Stimulated activated CD8-positive, alpha-beta memory T cell treated with anti-CD3 and anti-CD28 coated beads, Interleukin-4, amount 100 ng/mL, for 1 hour (primary cell): ENCODE measurements around the gene ITPKB.
"Not testable (repeated sequence)": the region's sequence is repeated elsewhere in the genome, so short reads cannot be mapped to it uniquely, and the experiment has no call there.

Source experiments
- DNase-seq, 2 donors: peaks; one replicate each; pipeline ENCODE4 v3.0.0-alpha.2; 2020; ENCODE audit warnings: low read depth in 2 of 2, low spot score in 1 of 2

Gene ITPKB

DNA sequence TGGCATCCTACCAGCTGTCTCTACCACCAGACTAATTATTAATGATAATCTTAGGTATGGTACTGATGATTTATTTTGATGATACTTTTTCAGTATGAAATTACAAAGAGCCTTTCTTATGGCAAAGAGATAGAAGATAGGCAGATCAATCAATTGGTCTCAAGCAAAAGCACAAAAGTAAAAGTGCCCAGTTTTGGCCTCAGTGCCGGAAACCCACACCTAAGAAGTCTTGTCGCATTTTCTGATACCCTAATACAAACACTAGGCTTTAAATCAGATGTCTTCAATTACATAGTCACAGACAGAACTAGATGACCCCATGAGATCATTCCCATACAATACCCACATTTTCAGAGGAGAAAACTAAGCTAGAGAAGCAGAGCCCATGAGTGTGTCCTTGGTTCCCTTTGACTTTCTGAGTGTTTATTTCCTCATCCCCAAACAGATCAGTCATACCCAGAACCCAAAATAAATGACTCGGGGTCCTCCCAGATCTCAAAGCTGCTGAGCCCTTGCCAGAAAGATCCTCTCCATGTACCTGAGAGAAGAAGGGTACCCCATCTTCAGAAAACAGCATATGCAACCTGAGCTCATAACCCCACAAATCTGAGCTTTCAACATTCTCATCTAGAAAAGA lies 7.7 kb downstream of the ITPKB start:
- DNase-seq: no peak

DNA sequence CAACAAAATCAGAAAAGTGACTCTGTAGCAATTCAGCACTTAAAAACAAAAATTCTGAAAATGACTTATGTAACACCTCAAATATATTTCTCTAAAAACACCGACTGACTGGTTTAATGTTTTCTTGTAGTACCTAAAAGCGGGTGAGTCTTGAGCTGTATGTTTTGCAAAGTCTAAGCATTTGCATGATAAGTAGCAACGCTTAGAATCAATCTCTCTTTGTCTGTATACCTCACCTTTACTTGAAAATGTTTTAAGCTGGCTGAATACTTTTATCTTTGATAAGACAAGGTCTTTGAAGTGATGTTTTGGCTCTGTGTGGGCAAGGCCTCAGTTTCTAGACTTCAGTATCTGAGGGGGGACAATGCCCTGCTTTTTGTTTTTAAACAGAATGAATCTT lies 8.2 kb downstream of the ITPKB start:
- no peak for DNase-seq

DNA sequence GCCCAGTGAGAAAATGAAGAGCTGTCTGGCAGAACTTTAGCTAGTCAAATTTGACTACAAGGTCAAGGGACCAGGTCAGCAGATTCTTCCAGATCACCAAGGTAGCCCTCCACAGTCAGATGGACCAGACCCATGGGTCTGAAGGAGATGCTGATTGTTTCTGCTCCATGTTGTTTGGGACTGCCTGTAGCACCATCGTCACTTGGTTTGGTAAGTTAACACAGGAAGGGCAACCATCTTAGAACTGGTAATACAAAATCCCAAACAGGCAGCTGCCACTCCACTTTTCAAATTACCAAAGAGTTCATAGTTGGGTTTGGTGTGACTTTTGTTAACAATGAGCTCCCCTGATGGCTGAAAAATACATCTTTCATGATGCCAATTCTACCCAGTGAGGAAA lies 9.0 kb downstream of the ITPKB start:
- no peak for DNase-seq

DNA sequence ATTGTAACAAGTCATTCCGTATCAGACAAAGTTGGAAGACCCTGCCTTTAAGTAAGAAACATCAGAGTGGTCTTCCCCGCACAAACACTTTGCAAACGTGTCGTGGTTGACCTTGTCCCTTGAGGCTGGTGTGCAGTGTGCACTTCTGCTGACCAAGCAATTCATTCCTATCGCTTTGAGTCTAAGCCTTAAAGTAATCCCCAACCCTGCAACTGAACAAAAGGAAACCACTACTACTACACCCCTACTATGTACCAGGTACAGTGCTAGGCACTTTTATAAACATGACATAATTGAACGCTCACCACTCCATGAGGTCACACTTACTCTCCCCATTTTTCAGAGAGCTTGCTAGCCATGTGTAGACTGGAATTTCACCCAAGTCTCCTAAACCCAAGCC lies 10.6 kb downstream of the ITPKB start:
- DNase-seq: no peak

DNA sequence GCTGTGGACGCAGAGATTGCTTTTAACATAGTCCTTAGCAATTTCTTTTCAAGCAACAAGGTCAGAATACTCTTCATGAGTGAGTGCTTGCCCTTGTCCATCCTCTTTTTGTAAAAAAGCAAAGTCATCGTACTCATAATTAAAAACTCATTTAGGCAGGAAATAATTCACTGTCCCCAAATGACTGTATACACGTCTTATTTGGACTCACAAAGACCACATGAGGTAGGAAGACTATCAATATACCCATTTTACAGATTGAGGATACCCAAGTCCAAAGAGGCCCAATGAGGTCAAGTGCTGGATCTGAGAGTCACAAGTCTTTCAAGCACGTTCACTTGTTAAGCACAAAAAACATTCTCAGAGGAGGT lies 13.2 kb downstream of the ITPKB start:
- DNase-seq: no peak

DNA sequence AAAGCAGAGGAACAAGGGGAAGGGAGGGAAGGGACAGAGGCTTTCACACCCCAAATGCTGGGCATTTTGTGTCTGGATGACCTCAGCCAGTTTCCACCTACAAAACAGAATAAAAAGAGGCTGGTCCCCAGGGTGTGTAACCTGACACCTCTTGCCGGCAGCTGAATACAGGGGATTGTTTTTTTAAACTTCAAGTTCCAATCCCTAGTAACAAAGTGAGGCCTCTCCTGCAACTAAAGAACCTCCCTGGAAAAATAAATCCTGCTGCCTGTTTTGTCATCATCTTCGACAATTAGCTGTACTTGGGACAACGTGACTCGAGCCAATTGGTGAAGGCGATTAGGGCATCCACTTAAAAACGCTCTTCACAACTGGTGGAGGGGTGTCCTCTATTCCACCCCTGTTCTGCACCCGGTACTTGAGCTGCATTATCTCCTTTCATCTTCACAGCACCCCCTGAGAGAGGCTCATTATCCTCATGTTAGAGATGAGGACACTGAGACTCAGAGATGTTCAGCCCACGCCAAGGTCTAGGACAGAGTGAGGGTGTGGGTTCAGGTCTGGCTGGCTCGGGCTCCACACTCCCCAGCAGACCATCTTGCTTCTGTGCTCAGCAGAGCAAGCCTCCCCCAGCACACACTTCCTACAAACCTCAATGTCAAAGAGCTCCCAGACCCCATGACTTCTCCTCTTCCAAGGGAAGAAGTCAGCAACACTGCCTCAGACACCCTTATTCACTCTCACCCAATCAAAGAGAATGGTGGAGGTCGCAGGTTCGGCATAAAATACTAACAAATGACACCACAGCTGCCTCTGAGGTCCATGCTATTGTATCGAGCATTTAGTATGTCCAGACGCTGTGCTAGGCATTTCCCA lies 15.2 kb downstream of the ITPKB start:
- DNase-seq: no peak

- DNase-seq: no peak
Observed at GRCh38 chr1:226722901-226723656, 16.0 kb downstream of the ITPKB start.

- no peak for DNase-seq
Observed at GRCh38 chr1:226722240-226722900, 16.7 kb downstream of the ITPKB start.

DNA sequence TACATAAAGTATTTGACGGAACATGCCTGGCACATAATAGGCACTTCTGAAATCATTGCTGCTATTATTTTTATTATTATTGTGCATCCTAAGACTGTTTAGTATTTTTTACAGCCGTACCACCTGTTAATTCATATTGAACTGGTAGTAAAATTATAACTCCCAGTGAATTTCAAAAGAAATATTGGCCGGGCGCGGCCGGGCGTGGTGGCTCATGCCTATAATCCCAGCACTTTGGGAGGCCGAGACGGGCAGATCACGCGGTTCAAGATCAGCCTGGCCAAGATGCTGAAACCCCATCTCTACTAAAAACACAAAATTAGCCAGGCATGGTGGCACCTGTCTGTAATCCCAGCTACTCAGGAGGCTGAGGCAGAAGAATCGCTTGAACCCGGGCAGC lies 18.5 kb downstream of the ITPKB start:
- not testable (repeated sequence) for DNase-seq

DNA sequence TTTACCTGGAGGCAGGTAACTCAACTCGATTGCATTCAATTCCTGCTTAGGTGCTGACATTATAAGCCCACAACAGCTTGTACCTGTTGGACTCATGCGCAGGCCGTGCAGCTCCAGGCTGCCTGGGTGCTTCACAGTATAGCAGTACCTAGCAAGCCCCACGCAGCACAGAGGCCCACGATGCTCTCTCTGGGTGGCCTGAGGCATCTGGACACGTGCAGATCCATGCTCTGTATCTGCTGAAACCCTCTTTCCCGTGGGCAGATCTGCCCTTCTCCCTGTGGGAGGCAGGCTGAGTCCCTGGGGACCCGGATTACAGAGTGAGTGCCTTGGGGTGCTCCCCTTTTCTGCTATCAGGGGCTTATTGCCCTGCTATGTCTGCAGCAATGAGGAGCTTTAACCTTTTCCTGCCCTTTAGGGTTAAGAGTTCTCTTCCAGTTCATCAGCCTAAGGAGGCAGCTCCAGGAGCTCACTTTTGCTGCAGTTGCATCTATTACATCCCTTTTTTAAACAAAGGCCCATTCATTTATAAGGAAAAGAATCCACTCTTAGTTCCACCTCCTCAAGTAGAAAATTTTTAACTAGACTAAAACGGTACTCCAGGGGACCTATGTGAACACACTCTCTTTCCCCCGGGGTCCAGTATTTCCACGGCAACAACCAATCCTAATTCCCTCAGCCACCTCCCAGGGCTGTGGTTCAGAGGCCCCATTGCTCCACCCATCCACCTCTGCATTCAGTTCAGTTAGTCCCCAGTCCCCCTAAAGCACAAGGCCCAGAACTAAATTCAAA lies 19.3 kb downstream of the ITPKB start:
- no peak for DNase-seq

GRCh38 chr1:226717256-226717909 lies 21.7 kb downstream of the ITPKB start:
- DNase-seq: no peak

GRCh38 chr1:226716577-226716976 lies 22.5 kb downstream of the ITPKB start:
- DNase-seq: no peak

DNA sequence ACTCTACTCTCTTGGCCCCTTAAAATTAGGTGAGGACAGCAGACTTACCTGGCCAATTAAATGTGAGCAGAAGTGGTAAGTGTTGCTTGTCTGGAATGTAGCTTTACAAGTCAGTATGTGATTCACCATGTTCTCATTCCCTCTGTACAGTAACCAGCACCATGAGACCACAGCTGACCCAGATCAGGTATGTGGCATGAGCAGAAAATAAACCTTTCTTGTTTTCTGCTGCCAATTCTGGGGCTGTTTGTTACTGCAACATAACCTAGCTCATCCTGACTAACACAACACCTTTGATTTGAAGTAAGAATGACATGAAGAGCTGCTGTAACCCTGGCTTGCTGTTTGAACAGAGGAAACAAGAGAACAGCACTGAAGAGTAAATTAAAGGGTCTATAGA lies 24.9 kb downstream of the ITPKB start:
- DNase-seq: no peak

GRCh38 chr1:226712742-226713419 lies 26.2 kb downstream of the ITPKB start:
- no peak for DNase-seq

DNA sequence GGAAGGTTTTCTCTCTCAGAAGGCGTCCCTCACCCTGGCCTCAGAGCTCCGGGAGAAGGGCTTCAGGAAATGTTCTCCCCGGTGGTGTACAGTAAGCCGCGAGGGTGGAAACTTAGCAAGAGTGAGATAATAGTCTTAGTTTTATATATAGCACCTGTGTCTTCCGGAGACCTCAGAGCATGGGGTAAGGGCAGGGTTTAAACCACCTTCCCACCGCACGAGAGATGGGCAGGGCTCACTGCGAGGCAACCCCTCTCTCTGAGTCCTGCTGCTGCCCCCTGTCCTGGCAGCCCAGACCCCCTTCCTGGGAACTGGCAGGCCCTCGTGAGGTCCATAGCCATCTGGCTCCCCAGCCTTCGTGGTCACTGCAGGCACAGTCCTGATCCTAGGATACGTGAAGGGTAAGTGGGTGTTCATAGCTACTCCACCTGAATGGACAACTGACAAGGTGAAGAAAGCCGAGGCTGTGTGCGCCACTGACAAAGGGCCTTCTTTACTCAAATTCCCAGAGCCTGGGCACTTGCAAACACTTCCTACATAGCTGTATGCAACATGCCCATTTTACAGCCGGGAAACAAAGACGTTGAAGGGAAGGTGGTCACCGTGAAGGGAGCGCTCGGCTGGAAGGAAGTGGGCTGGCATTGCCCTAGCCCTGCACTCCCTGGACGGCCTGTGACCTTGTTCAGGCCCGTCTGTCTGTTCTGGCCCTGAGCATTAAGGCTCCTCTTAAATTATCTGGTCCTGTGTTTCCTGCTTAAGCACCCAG lies 26.9 kb downstream of the ITPKB start:
- DNase-seq: no peak

DNA sequence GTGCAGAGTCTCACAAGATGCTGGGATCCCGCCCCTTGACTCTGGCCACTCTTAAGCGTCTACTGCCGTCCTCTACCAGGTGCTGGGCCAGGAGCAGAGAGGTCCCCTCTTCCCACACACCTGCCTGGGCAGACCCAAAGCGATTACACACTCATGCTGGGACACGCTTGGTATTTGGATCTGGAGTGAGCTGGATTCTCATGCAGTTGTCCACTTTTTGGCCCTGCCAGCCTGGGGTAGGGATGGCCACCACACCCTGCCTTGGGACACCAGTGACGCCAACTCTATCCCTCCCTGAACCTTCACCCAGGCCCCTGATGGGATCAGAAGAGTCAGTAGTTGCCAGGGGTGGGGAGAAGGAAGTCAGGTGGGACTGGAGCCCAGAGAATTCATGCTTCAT lies 28.6 kb downstream of the ITPKB start:
- no peak for DNase-seq

DNA sequence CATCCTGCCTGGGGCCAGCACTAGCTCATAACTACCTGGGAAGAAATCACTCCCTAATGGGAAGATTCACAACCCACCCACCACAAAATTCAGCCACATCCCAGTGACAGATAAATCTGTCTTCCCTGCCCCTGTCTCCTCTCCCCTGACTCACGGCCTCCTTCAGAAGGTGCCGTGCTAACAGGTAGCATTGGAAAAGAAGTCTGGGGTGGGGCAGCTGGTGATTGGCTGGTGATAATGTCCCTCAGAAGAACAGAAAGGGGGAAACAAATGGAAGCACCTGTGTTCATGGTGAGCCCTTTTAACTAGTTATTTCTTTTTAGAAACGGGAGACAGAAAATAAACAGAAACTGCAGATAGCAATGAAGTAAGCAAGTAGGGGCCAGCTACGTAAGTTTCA lies 29.1 kb downstream of the ITPKB start:
- no peak for DNase-seq

DNA sequence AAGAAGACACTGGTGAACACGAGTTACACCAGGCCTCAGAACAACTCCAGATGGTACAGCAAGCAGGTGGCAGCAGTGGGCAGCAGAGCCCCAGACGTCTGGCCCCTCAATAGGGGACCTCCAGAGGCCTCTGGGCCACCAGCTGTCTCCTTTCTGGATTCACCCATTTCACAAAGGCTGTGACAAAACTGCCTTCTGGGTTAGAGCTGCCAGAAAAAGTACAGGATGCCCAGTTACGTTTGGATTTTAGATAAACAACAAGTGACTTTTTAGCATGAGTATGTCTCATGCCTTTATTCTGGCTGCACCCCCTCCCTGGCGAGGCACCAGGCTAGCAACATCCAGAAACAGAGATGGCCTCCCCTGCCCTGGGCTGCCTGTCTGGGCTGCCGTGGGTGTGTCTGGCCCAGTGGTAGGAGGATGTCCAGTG lies 30.1 kb downstream of the ITPKB start:
- DNase-seq: no peak

GRCh38 chr1:226708342-226708780 lies 30.7 kb downstream of the ITPKB start:
- DNase-seq: no peak
